Heart left ventricle (tissue), 16 donors: ENCODE results near the gene HOXA3. TPM values are rescaled to one million over a fixed set of nuclear protein-coding genes. Genes with fewer than 3 reads are reported as not detected.
A peak's percentile ranks its signal among the peaks of the same experiment; 100 is the strongest.

Experiments
- ATAC-seq, 4 donors: fragments of 200-7000 bp; cut with Tn5 transposase; one replicate each; pipeline ENCODE4 v1.9.1; 2020 to 2022; ENCODE audit warnings: moderate library complexity in 4 of 4, mild to moderate bottlenecking in 3 of 4, moderate number of reproducible peaks in 1 of 4
- DNase-seq, 5 donors: peaks; one replicate each; pipeline ENCODE4 v3.0.0-alpha.2; 2020
- H3K27ac ChIP-seq, 12 donors: fragments of 200-600 bp; sonication (generic) in 4 of 12; one replicate each; pipeline versions ENCODE4 v1.5.0 to v1.8.0; 2016 to 2022; ENCODE audit warnings: mild to moderate bottlenecking in 2 of 12
- H3K27me3 ChIP-seq, 9 donors: fragments of 200-600 bp; sonication (generic) in 2 of 9; one replicate each; pipeline versions ENCODE4 v1.5.1 to v1.8.0; 2016 to 2022; ENCODE audit warnings: mild to moderate bottlenecking in 3 of 9
- H3K36me3 ChIP-seq, 9 donors: fragments of 200-600 bp; sonication (generic) in 2 of 9; one replicate each; pipeline versions ENCODE4 v1.5.0 to v1.8.0; 2018 to 2022; ENCODE audit warnings: mild to moderate bottlenecking in 2 of 9
- H3K4me1 ChIP-seq, 12 donors: fragments of 200-600 bp; sonication (generic) in 4 of 12; one replicate each; pipeline versions ENCODE4 v1.5.0 to v1.8.0; 2016 to 2022; ENCODE audit warnings: mild to moderate bottlenecking in 3 of 12
- H3K4me3 ChIP-seq, 12 donors: fragments of 200-600 bp; sonication (generic) in 4 of 12; one replicate each; pipeline versions ENCODE4 v1.5.0 to v1.8.0; 2017 to 2022; ENCODE audit warnings: mild to moderate bottlenecking in 9 of 12, moderate library complexity in 4 of 12
- H3K9me3 ChIP-seq, 12 donors: fragments of 200-600 bp; sonication (generic) in 4 of 12; one replicate each; pipeline versions ENCODE4 v1.5.0 to v1.8.0; 2016 to 2022; ENCODE audit warnings: mild to moderate bottlenecking in 1 of 12
- CTCF ChIP-seq, 12 donors: fragments of 200-600 bp; sonication (generic) in 4 of 12; IDR thresholded peaks; one replicate each; pipeline versions ENCODE4 v1.5.0 to v1.8.0; 2018 to 2022; ENCODE audit warnings: antibody characterized with exemption in 12 of 12, mild to moderate bottlenecking in 5 of 12
- POLR2A ChIP-seq, 2 donors: fragments of 450-650 bp; IDR thresholded peaks; one replicate each; pipeline ENCODE4 v1.6.1; 2017; ENCODE audit warnings: antibody characterized with exemption in 2 of 2, mild to moderate bottlenecking in 2 of 2, moderate library complexity in 2 of 2
- WGBS, 4 donors: extraction: QIAGEN DNeasy Blood & Tissue Kit in 2 of 4; methylation state at CpG; one replicate each; pipeline versions ENCODE4 v1.1.5 to v1.1.7; 2013 to 2018; 5-methylcytosine and 5-hydroxymethylcytosine counted together
- intact Hi-C, 10 donors: fragments of 100-400 bp; cut with DNase I; formaldehyde crosslinking; loops; one replicate each; pipeline versions ENCODE4 v1.11.1 to v1.14.2; 2022
- polyA plus RNA-seq, 2 donors: library from polyadenylated mRNA; stranded (reverse); fragments of 200-250 nt; gene quantifications; one replicate each; pipeline ENCODE4 v1.2.3, GENCODE V29; 2013
- total RNA-seq, 9 donors: library from RNA; depleted of rRNA in 2 of 9; stranded (reverse); fragments of >200 nt in 2 of 9; fragmentation: NEBNext Ultra II Directional in 3 of 9; extraction: Animal tissue kit (Norgen Biotek cat#: 25700) in 3 of 9; gene quantifications; one replicate each; pipeline versions ENCODE4 v1.1.0 to v1.2.4, GENCODE V29; 2016 to 2023
- donor health status: ischemic (EF 13 %, LVEDD 7.1; RV severe dilation, severe dysfunction).
- donor health status: healthy with polysubstance abuse.
- donor health status: DM: no; HTN: yes; CAD: no.
- donor health status: DM: no; HTN: no; CAD: no.
- donor health status: ischemic (EF 25% LVEDD 6.9; RV normal size, moderate dysfunction).
- donor health status: ischemic (EF 25% LVEDD 5.7; RV mildly dilated, moderate dysfunction).
- donor health status: healthy.
- donor health status: DM: yes; HTN: yes; CAD: no.
- donor health status: ischemic (EF 35%, LVEDD 5.7; RV mildly dilated, moderate dysfunction).
- donor health status: nonischemic (EF 11% LVEDD 7.7; RV severe dilation, severe dysfunction).
- donor health status: DM: yes; HTN: yes; CAD: no.
- donor health status: PGD.
- donor health status: ischemic (EF 29% LVEDD 5.4; RV normal size, mild dysfunction).
- donor health status: nonischemic (EF 23%, LVEDD 6.1; RV moderate dilation, normal function).

The HOXA3 gene
- total and polyA plus RNA-seq, 11 donors = 0.07 to 3.1 (median 0.64) TPM; not detected in 2

- no peak for DNase-seq
- 32 to 46% (median 39%) methylated on average over 8 of the region's 8 CpGs for WGBS, 4 donors
- Histone ChIP-seq H3K4me1 (peaks cover 0 to 42% (median 15%) of the 10 kb centered on the region in 12 donors), H3K27ac (peak overlapping the region in 1 of 12 donors; percentile 93), H3K4me3 (peak overlapping the region in 2 of 12 donors; percentile 22 to 65), H3K27me3 (peaks cover 76 to 100% (median 98%) of the 10 kb centered on the region in 9 donors), H3K9me3 (no peaks in the 10 kb centered on the region), H3K36me3 (no peaks in the 10 kb centered on the region)
- no peak for TF ChIP-seq CTCF (IDR thresholded peaks at IDR 0.05)
- no peak for TF ChIP-seq POLR2A (IDR thresholded peaks at IDR 0.05)
- intact Hi-C loops = loop anchor here in 1 of 10 donors (5.0 kb wide), 1 partner anchor 33 kb away; the partner anchor contains the start of gene HOXA4
- ATAC-seq = no peak
Measured at GRCh38 chr7:27099453-27100370, 52.7 kb downstream of the HOXA3 start.

GRCh38 chr7:27098578-27099451 is 53.6 kb downstream of the HOXA3 start:
- H3K27me3 ChIP-seq = peaks cover 73 to 100% (median 98%) of the 10 kb centered on the region in 9 donors
- no peak for ATAC-seq
- 7 to 16% (median 11%) methylated on average over 37 to 38 of the region's 38 CpGs for WGBS, 4 donors

GRCh38 chr7:27097686-27098577 is 54.5 kb downstream of the HOXA3 start:
- WGBS, 4 donors = 4 to 7% (median 5%) methylated on average over 34 to 35 of the region's 35 CpGs
- Histone ChIP-seq H3K27me3 (peaks cover 65 to 100% (median 97%) of the 10 kb centered on the region in 9 donors), H3K27ac (peak overlapping the region in 8 of 12 donors; percentile 9 to 93 (median 57)), H3K9me3 (no peaks in the 10 kb centered on the region), H3K36me3 (no peaks in the 10 kb centered on the region), H3K4me1 (peaks cover 0 to 40% (median 15%) of the 10 kb centered on the region in 12 donors), H3K4me3 (peak overlapping the region in 10 of 12 donors; percentile 3 to 85 (median 54))
- no peak for TF ChIP-seq POLR2A (IDR thresholded peaks at IDR 0.05)
- no peak for TF ChIP-seq CTCF (IDR thresholded peaks at IDR 0.05)
- ATAC-seq (no peak), DNase-seq (no peak)
- intact Hi-C loops = loop anchor here in 1 of 10 donors (5.0 kb wide), 1 partner anchor 34 kb away; the partner anchor contains the start of gene HOXA4

More at GRCh38 chr7:27098578-27099451, 53.6 kb downstream of the HOXA3 start:
- TF ChIP-seq POLR2A (IDR thresholded peaks at IDR 0.05) (no peak), CTCF (IDR thresholded peaks at IDR 0.05) (no peak)
- no peaks in the 10 kb centered on the region for H3K9me3 ChIP-seq
- H3K36me3 ChIP-seq = no peaks in the 10 kb centered on the region
- intact Hi-C loops = loop anchor here in 1 of 10 donors (5.0 kb wide), 1 partner anchor 33 kb away; the partner anchor contains the start of gene HOXA4
- H3K4me1 ChIP-seq = peaks cover 0 to 40% (median 15%) of the 10 kb centered on the region in 12 donors
- peak overlapping the region in 8 of 12 donors; percentile 9 to 93 (median 57) for H3K27ac ChIP-seq
- H3K4me3 ChIP-seq = peak overlapping the region in 10 of 12 donors; percentile 3 to 85 (median 26)
- DNase-seq = no peak
